Measurements from ENCODE around the gene SOWAHD. TPM values are rescaled to one million over a fixed set of nuclear protein-coding genes. Genes with fewer than 3 reads are reported as not detected.
"Not testable (repeated sequence)": the region's sequence is repeated elsewhere in the genome, so short reads cannot be mapped to it uniquely, and the experiment has no call there.

Gene SOWAHD
- total RNA-seq, 1 experiment from 2014 or later: 0.98 TPM

GRCh38 chrX:119769388-119769787, 11.0 kb downstream of the SOWAHD start:
- H3K18ac ChIP-seq (ENCODE audit: insufficient read length, low read depth, low read length); H3K79me2 ChIP-seq (ENCODE audit: insufficient read depth, low read length); H3K27me3 Mint-ChIP-seq (ENCODE audit: low read depth); H2BK5ac ChIP-seq (ENCODE audit: insufficient read length, low read length); H3K27me3 ChIP-seq (ENCODE audit: insufficient read depth, low read length); H3K9ac ChIP-seq (ENCODE audit: extremely low read depth, insufficient read length, low read length); H2BK15ac ChIP-seq (ENCODE audit: low read depth, low read length); H3K79me1 ChIP-seq (ENCODE audit: insufficient read depth, low read depth, low read length, poor library complexity, severe bottlenecking); H4K91ac ChIP-seq (ENCODE audit: insufficient read length, low read depth, low read length); H3K4me2 ChIP-seq (ENCODE audit: insufficient read depth, insufficient read length, low read length); H3K27ac ChIP-seq (ENCODE audit: insufficient read length, low read depth, low read length); H3K56ac ChIP-seq (ENCODE audit: insufficient read length, low read depth, low read length); H2BK12ac ChIP-seq (ENCODE audit: insufficient read length, low read depth, low read length); H3K23me2 ChIP-seq (ENCODE audit: insufficient read length, low read depth, low read length, poor library complexity, severe bottlenecking); H3T11ph ChIP-seq (ENCODE audit: low read length); H2BK120ac ChIP-seq (ENCODE audit: low read depth, low read length, poor library complexity, severe bottlenecking); H2AK5ac ChIP-seq (ENCODE audit: insufficient read length, low read length); H2BK20ac ChIP-seq (ENCODE audit: low read depth, low read length, poor library complexity, severe bottlenecking); H4K5ac ChIP-seq (ENCODE audit: insufficient read length, low read depth, low read length); H3K14ac ChIP-seq (ENCODE audit: insufficient read depth, low read length); H3K4me1 ChIP-seq (ENCODE audit: insufficient read depth, low read length); H3K4me1 Mint-ChIP-seq; DNase-seq; H3K4me3 Mint-ChIP-seq; H3K23ac ChIP-seq (ENCODE audit: insufficient read length, low read depth, low read length); H4K20me1 ChIP-seq (ENCODE audit: control insufficient read depth, insufficient read depth, insufficient read length); H3K4ac ChIP-seq (ENCODE audit: low read depth, low read length); H2AFZ ChIP-seq (ENCODE audit: low read length); H4K8ac ChIP-seq (replicated peaks; ENCODE audit: insufficient read length, low read depth, low read length); H3K27ac Mint-ChIP-seq: not testable (repeated sequence)
- Mint-ChIP-seq H3K9me3 (peaks cover 71 to 75% of the 10 kb centered on the region in 2 experiments), H3K36me3 (ENCODE audit: insufficient read depth in 1 of 3, low read depth in 3 of 3) (peaks cover 12 to 18% (median 17%) of the 10 kb centered on the region in 3 experiments; a peak in 6 of 7 replicates)
- WGBS (ENCODE audit: extremely low coverage, insufficient read length, low lambda C conversion rate): no CpG with 5 or more reads among the region's 3 CpGs
- peaks cover 17% of the 10 kb centered on the region for H3K9me3 ChIP-seq (ENCODE audit: control insufficient read depth, low read depth, low read length)
